ENCODE data around the gene UFSP2.

GRCh38 chr4:185472103-185472542 lies 46.4 kb upstream of the UFSP2 start:
- no peak for TF ChIP-seq EZH2 (IDR thresholded peaks at IDR 0.05)
- no peak for TF ChIP-seq POLR2AphosphoS5 (IDR thresholded peaks at IDR 0.05; ENCODE audit: borderline replicate concordance, low read depth, low read length)
